Trophoblast cell (in vitro differentiated cells and primary cell): Measurements from ENCODE around the gene ZNF569. TPM values are rescaled to one million over a fixed set of nuclear protein-coding genes. Genes with fewer than 3 reads are reported as not detected.

Experiments
- DNase-seq, 2 donors: peaks; one replicate each; pipeline ENCODE4 v3.0.0-alpha.2; 2016
- H2AFZ ChIP-seq: 2 replicates; pipeline ENCODE4 v1.6.1; 2013; ENCODE audit warnings: low read length, moderate library complexity, mild to moderate bottlenecking; ENCODE audit not compliant: insufficient read depth, poor library complexity
- H2AK5ac ChIP-seq: 2 replicates; pipeline ENCODE4 v1.6.1; 2013; ENCODE audit warnings: mild to moderate bottlenecking, low read length
- H2BK120ac ChIP-seq: 2 replicates; pipeline ENCODE4 v1.6.1; 2013; ENCODE audit warnings: low read length, mild to moderate bottlenecking, moderate library complexity; ENCODE audit not compliant: insufficient read depth, poor library complexity
- H2BK12ac ChIP-seq: 2 replicates; pipeline ENCODE4 v1.6.1; 2013; ENCODE audit warnings: mild to moderate bottlenecking, low read length, moderate library complexity
- H2BK5ac ChIP-seq: 2 replicates; pipeline ENCODE4 v1.6.1; 2013; ENCODE audit warnings: low read length, low read depth, moderate library complexity, mild to moderate bottlenecking; ENCODE audit not compliant: poor library complexity
- H3K14ac ChIP-seq: 2 replicates; pipeline ENCODE4 v1.6.1; 2013; ENCODE audit warnings: mild to moderate bottlenecking, low read length
- H3K18ac ChIP-seq: 2 replicates; pipeline ENCODE4 v1.6.1; 2013; ENCODE audit warnings: mild to moderate bottlenecking, low read length
- H3K23ac ChIP-seq: 2 replicates; pipeline ENCODE4 v1.6.1; 2013; ENCODE audit warnings: low read length
- H3K27ac ChIP-seq: 2 replicates; pipeline ENCODE4 v1.5.1; 2013; ENCODE audit warnings: low read depth, mild to moderate bottlenecking, inconsistent platforms, low read length, moderate library complexity
- H3K27me3 ChIP-seq: 2 replicates; pipeline ENCODE4 v1.6.1; 2013; ENCODE audit warnings: inconsistent platforms, mild to moderate bottlenecking, low read length, moderate library complexity; ENCODE audit not compliant: insufficient read depth
- H3K36me3 ChIP-seq, 2 experiments: 1 replicate in 1 of 2; 2 replicates in 1 of 2; pipeline ENCODE4 v1.6.1; 2013; ENCODE audit warnings: low read length in 2 of 2, mild to moderate bottlenecking in 2 of 2, moderate library complexity in 1 of 2; ENCODE audit not compliant: insufficient read depth in 2 of 2, control insufficient read depth in 1 of 2
- H3K4ac ChIP-seq: 2 replicates; pipeline ENCODE4 v1.6.1; 2013; ENCODE audit warnings: low read depth, mild to moderate bottlenecking, low read length, moderate library complexity
- H3K4me1 ChIP-seq, 2 experiments: 1 replicate in 1 of 2; 2 replicates in 1 of 2; pipeline ENCODE4 v1.6.1; 2013; ENCODE audit warnings: low read length in 2 of 2, mild to moderate bottlenecking in 2 of 2, moderate library complexity in 1 of 2; ENCODE audit not compliant: insufficient read depth in 2 of 2, control insufficient read depth in 1 of 2
- H3K4me2 ChIP-seq: 2 replicates; pipeline ENCODE4 v1.6.1; 2013; ENCODE audit warnings: inconsistent platforms, mild to moderate bottlenecking, low read length, moderate library complexity
- H3K4me3 ChIP-seq: 2 replicates; pipeline ENCODE4 v1.5.1; 2013; ENCODE audit warnings: mild to moderate bottlenecking, low read depth, low read length, inconsistent platforms
- H3K79me1 ChIP-seq: one replicate; pipeline ENCODE4 v1.6.1; 2013; ENCODE audit warnings: low read length
- H3K79me2 ChIP-seq: 2 replicates; pipeline ENCODE4 v1.6.1; 2013; ENCODE audit warnings: low read length, mild to moderate bottlenecking; ENCODE audit not compliant: control insufficient read depth, insufficient read depth, poor library complexity
- H3K9ac ChIP-seq: 2 replicates; pipeline ENCODE4 v1.6.1; 2013; ENCODE audit warnings: mild to moderate bottlenecking, low read length
- H3K9me3 ChIP-seq: 2 replicates; pipeline ENCODE4 v1.6.1; 2013; ENCODE audit warnings: low read depth, mild to moderate bottlenecking, control low read depth, inconsistent platforms, low read length; ENCODE audit not compliant: insufficient read depth
- H4K12ac ChIP-seq: 2 replicates; pipeline ENCODE4 v1.6.1; 2013; ENCODE audit warnings: low read depth, mild to moderate bottlenecking, low read length, moderate library complexity
- H4K8ac ChIP-seq: 2 replicates; pipeline ENCODE4 v1.6.1; 2013; ENCODE audit warnings: low read depth, mild to moderate bottlenecking, low read length, moderate library complexity
- H4K91ac ChIP-seq: one replicate; pipeline ENCODE4 v1.6.1; 2013; ENCODE audit warnings: low read depth, mild to moderate bottlenecking, low read length, moderate library complexity
- WGBS: extraction: QIAGEN DNeasy Blood & Tissue Kit; methylation state at CpG from one replicate; pipeline ENCODE4 v1.1.7; 2013; ENCODE audit warnings: missing lambda C conversion rate; ENCODE audit not compliant: insufficient read length, insufficient coverage; ENCODE audit errors: extremely low coverage; 5-methylcytosine and 5-hydroxymethylcytosine counted together
- polyA plus RNA-seq: library from polyadenylated mRNA; stranded (reverse); fragments of 200-250 nt; gene quantifications from 2 replicates; pipeline ENCODE4 v1.2.3, GENCODE V29; 2013

The ZNF569 gene
- 3.7 TPM in 2 replicates for polyA plus RNA-seq

DNA sequence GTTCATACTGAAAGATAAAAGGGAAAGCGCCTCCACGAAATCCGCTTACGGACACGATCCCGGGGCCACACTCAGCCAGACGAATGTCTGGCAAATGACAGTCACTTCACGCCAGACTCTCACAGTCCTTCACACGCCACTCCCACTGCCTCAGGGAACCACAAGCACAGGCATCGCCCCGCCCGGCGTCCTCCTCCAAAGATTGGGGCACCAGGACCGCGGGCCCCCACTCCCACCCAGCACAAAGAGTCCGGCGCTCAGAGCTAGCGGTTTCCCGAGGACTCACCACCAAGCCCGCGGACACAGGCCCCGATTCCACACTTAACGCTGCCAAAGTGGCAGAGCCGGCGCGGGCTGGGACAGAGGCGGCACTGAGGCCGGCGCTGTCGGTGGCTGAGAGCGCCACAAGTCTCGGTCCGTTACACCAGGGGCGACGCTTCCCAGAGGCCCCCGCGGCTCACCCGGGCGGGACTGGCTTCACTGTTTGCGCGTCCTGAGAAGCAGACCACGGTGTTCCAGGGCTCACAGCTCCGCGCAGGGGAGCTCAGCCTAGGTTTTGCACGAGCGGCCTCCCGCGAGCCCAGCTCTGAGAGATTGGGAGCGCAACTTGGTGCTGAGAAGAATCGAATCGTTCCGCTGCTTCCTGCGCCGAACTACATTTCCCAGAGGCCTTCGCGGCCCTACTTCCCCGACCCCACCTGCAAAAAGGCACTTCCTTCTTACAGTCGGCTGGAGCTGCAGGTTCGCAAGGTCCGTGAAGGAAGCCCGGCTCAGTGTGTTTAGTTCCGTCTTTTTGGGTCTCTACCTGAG is at the start of gene ZNF569:
TSS of gene ZNF569 (minus strand) at position 647 of the 810 bp plus-strand sequence. CDS start 22,523 bp downstream, outside the sequence.
- no CpG with 5 or more reads among the region's 62 CpGs for WGBS

DNA sequence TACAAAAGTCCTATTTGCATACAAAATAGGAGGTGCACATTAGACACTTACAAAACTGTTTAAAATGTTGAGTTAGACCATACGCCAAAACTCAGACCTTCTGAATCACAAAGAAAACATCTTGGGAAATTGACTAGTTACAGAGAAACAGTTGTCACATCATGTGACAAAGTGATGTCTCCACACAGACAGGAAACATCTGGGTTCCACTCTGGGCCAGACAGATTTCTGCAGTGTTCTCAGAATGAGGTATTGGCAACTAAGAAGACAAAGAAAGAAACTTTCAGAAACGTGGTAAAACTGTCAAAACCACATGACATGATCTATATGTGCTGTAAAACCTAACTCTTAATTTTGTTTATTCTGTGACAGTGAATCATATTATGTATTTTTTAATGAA is 46.2 kb upstream of the ZNF569 start:
- Histone ChIP-seq H4K8ac (no peak overlapping the region), H3K79me2 (no peaks in the 10 kb centered on the region), H4K91ac (no peak overlapping the region), H3K4me3 (no peak overlapping the region), H3K9ac (no peak overlapping the region), H3K14ac (no peak overlapping the region), H2BK120ac (no peak overlapping the region), H3K4ac (no peak overlapping the region), H3K9me3 (no peaks in the 10 kb centered on the region), H3K79me1 (no peaks in the 10 kb centered on the region), H2BK5ac (no peak overlapping the region), H3K18ac (no peak overlapping the region), H2AK5ac (no peak overlapping the region), H3K36me3 (peaks cover 10 to 11% of the 10 kb centered on the region in 2 experiments), H3K4me1 (no peaks in the 10 kb centered on the region), H2AFZ (no peak overlapping the region), H3K27me3 (no peaks in the 10 kb centered on the region), H3K23ac (no peak overlapping the region), H4K12ac (no peak overlapping the region), H2BK12ac (no peak overlapping the region), H3K27ac (no peak overlapping the region), H3K4me2 (no peak overlapping the region)
- DNase-seq: no peak
- WGBS: no CpG with 5 or more reads among the region's 2 CpGs

More for the DNA sequence above, at the start of gene ZNF569:
- Histone ChIP-seq H4K8ac (peak within 1 kb of the TSS; percentile 95), H3K4me2 (peak within 1 kb of the TSS; percentile 79), H3K4me1 (peaks cover 0 to 6% of the 10 kb centered on the region in 2 experiments), H2AK5ac (no peak within 1 kb of the TSS), H3K27me3 (no peaks in the 10 kb centered on the region), H4K91ac (peak within 1 kb of the TSS; percentile 75), H3K23ac (no peak within 1 kb of the TSS), H3K9me3 (no peaks in the 10 kb centered on the region), H3K4me3 (peak within 1 kb of the TSS; percentile 83), H3K79me1 (peaks cover 13% of the 10 kb centered on the region), H3K9ac (peak within 1 kb of the TSS; percentile 73), H2BK12ac (no peak within 1 kb of the TSS), H4K12ac (peak within 1 kb of the TSS; percentile 82), H3K36me3 (peaks cover 2 to 9% of the 10 kb centered on the region in 2 experiments), H3K4ac (peak within 1 kb of the TSS; percentile 51), H3K27ac (peak within 1 kb of the TSS; percentile 82), H3K14ac (peak within 1 kb of the TSS; percentile 67), H2BK120ac (peak within 1 kb of the TSS; percentile 75), H2BK5ac (peak within 1 kb of the TSS; percentile 71), H3K79me2 (peaks cover 11% of the 10 kb centered on the region), H3K18ac (peak within 1 kb of the TSS; percentile 62), H2AFZ (peak within 1 kb of the TSS; percentile 97)
- peak; percentile 92 to 94 for DNase-seq

DNA sequence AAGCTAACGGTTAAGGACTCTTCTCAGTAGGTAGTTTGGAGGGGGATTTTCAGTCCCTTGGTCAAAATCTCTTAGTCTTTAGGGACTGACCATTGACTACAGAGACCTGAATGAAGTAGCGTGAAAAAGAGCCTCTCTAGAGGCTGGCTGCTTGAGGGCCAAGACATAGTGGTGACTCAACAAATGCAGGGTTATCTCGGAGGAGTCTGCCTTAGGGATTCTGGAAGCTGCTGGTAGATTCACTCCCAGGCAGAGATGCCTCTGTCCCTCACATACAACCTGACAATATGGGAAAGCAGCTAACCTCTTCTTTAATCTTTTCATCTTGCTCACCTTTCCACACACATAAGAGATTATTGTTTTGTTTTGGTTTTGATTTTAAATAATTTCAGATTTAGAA is 44.6 kb upstream of the ZNF569 start:
- Histone ChIP-seq H3K9me3 (no peaks in the 10 kb centered on the region), H3K4me2 (no peak overlapping the region), H4K8ac (no peak overlapping the region), H3K27me3 (no peaks in the 10 kb centered on the region), H2BK120ac (no peak overlapping the region), H3K18ac (no peak overlapping the region), H2BK12ac (no peak overlapping the region), H3K79me1 (peaks cover 5% of the 10 kb centered on the region), H3K23ac (no peak overlapping the region), H3K27ac (peak overlapping the region; percentile 10), H3K79me2 (peaks cover 3% of the 10 kb centered on the region), H3K4ac (no peak overlapping the region), H3K14ac (no peak overlapping the region), H2AK5ac (no peak overlapping the region), H3K9ac (no peak overlapping the region), H4K91ac (no peak overlapping the region), H3K36me3 (peaks cover 6 to 8% of the 10 kb centered on the region in 2 experiments), H2BK5ac (no peak overlapping the region), H3K4me1 (peaks cover 2 to 4% of the 10 kb centered on the region in 2 experiments), H4K12ac (no peak overlapping the region), H3K4me3 (no peak overlapping the region), H2AFZ (no peak overlapping the region)
- peak; percentile 82 to 85 for DNase-seq
- WGBS: no CpG with 5 or more reads among the region's 3 CpGs

DNA sequence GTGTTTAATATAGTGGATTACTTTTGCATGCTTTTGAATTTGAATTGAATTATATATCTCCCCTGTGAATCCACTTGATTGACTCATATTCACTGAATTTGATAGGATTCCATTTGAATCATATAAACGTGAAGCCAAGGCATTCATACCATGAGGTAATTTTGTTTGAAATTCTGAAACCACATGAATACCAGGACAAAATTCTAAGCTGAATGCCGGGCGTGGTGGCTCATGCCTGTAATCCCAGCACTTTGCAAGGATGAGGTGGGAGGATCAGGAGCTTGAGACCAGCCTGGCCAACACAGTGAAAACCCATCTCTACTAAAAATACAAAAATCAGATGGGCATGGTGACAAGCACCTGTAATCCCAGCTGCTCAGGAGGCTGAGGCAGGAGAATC is 43.9 kb upstream of the ZNF569 start:
- peak; percentile 58 to 76 for DNase-seq
- WGBS: no CpG with 5 or more reads among the region's 3 CpGs
- Histone ChIP-seq H4K8ac (no peak overlapping the region), H3K4ac (no peak overlapping the region), H4K12ac (no peak overlapping the region), H3K9ac (no peak overlapping the region), H4K91ac (no peak overlapping the region), H3K4me1 (peaks cover 2 to 4% of the 10 kb centered on the region in 2 experiments), H2AK5ac (no peak overlapping the region), H2AFZ (no peak overlapping the region), H3K79me2 (peaks cover 6% of the 10 kb centered on the region), H3K27ac (no peak overlapping the region), H3K9me3 (no peaks in the 10 kb centered on the region), H3K4me3 (no peak overlapping the region), H2BK5ac (no peak overlapping the region), H3K79me1 (peaks cover 11% of the 10 kb centered on the region), H2BK12ac (no peak overlapping the region), H3K27me3 (no peaks in the 10 kb centered on the region), H3K18ac (no peak overlapping the region), H3K23ac (no peak overlapping the region), H3K4me2 (no peak overlapping the region), H3K14ac (no peak overlapping the region), H3K36me3 (peaks cover 5 to 6% of the 10 kb centered on the region in 2 experiments), H2BK120ac (no peak overlapping the region)
